Measurements from ENCODE around the gene HSD17B14. TPM values are rescaled to one million over a fixed set of nuclear protein-coding genes. Genes with fewer than 3 reads are reported as not detected.

HSD17B14 gene
- total and polyA plus RNA-seq, 9 of the 15 experiments (the other 6 are each of a cell fraction or from before 2014, with no cell fraction given): 0.16 TPM; not detected in 8

- TF ChIP-seq ASH1L (IDR thresholded peaks at IDR 0.05; ENCODE audit: borderline replicate concordance, low read depth, partially characterized antibody) (no peak), GABPB1 (CRISPR knock-in tag; IDR thresholded peaks at IDR 0.05) (0 out of 2 replicates have a peak, but pooled peaks have one; percentile 27), POLR2AphosphoS5 (IDR thresholded peaks at IDR 0.05; ENCODE audit: control insufficient read depth, insufficient read depth, low read depth, low read length) (0 out of 2 replicates have a peak, but pooled peaks have one; percentile 8), ZFX (CRISPR knock-in tag; IDR thresholded peaks at IDR 0.05) (peak; percentile 11; the same call in 1 of the 2 replicates), TOE1 (IDR thresholded peaks at IDR 0.05; ENCODE audit: borderline replicate concordance) (no peak), TOE1 (CRISPR knock-in tag; IDR thresholded peaks at IDR 0.05; ENCODE audit: borderline replicate concordance, low read depth) (no peak), ZNF232 (CRISPR knock-in tag; IDR thresholded peaks at IDR 0.05) (no peak), CREB1 (IDR thresholded peaks at IDR 0.05) (no peak), CREB1 (CRISPR knock-in tag; IDR thresholded peaks at IDR 0.05) (no peak), DPF2 (IDR thresholded peaks at IDR 0.05) (peak; percentile 62; the same call in 1 of the 2 replicates), HOMEZ (CRISPR knock-in tag; IDR thresholded peaks at IDR 0.05) (no peak), ZFP30 (CRISPR knock-in tag; IDR thresholded peaks at IDR 0.05; ENCODE audit: borderline replicate concordance) (no peak), FOXJ3 (CRISPR knock-in tag; IDR thresholded peaks at IDR 0.05) (no peak), ZNF586 (CRISPR knock-in tag; conservative IDR thresholded peaks at IDR 0.05) (no peak), MAFK (IDR thresholded peaks at IDR 0.05; ENCODE audit: low read length) (peak; percentile 92), ZNF316 (IDR thresholded peaks at IDR 0.05) (peak; percentile 99), ETV6 (IDR thresholded peaks at IDR 0.05; ENCODE audit: borderline replicate concordance in 1 of 2, low read depth in 2 of 2, low read length in 1 of 2) (no peak), ETV6 (CRISPR knock-in tag; IDR thresholded peaks at IDR 0.05; ENCODE audit: borderline replicate concordance) (no peak), AFF4 (CRISPR knock-in tag; IDR thresholded peaks at IDR 0.05) (no peak), SMARCB1 (IDR thresholded peaks at IDR 0.05; ENCODE audit: insufficient read length, low read depth) (no peak), ZBTB12 (CRISPR knock-in tag; IDR thresholded peaks at IDR 0.05) (no peak), ELF4 (CRISPR knock-in tag; IDR thresholded peaks at IDR 0.05) (no peak), POLR3A (IDR thresholded peaks at IDR 0.05; ENCODE audit: borderline replicate concordance, extremely low read depth, insufficient read depth, insufficient read length) (no peak)
Measured at GRCh38 chr19:48806818-48807589, 29.3 kb downstream of the HSD17B14 start (continued).

Data from K562 (cell line).